K562 (cell line): ENCODE data around the gene HPDL. TPM values are rescaled to one million over a fixed set of nuclear protein-coding genes. Genes with fewer than 3 reads are reported as not detected.

ENCODE experiments used
- ATF4 ChIP-seq: fragments of 450-650 bp; formaldehyde crosslinking; IDR thresholded peaks from 2 replicates; pipeline ENCODE4 v1.4.0; 2022; ENCODE audit warnings: mild to moderate bottlenecking, moderate library complexity
- CEBPB ChIP-seq: fragments of 450-650 bp; IDR thresholded peaks from 2 replicates; pipeline ENCODE4 v1.6.1; 2016; ENCODE audit warnings: missing genetic modification characterization, missing compliant biosample characterization
- DLX4 ChIP-seq: fragments of 250-450 bp; sonication (Bioruptor Pico); IDR thresholded peaks from 2 replicates; pipeline ENCODE4 v1.6.1; 2021; ENCODE audit warnings: mild to moderate bottlenecking
- ELF2 ChIP-seq: fragments of 250-450 bp; sonication (Bioruptor Pico); IDR thresholded peaks from 2 replicates; pipeline ENCODE4 v1.5.0; 2021; ENCODE audit warnings: mild to moderate bottlenecking
- FOXK2 ChIP-seq, 2 experiments: fragments of 450-650 bp; IDR thresholded peaks in 1 of 2; conservative IDR thresholded peaks in 1 of 2; 2 replicates each; pipeline ENCODE4 v1.6.1; 2016; ENCODE audit warnings: low read depth in 2 of 2, mild to moderate bottlenecking in 1 of 2
- FUS ChIP-seq: fragments of 200-400 bp; formaldehyde crosslinking; optimal IDR thresholded peaks from 2 replicates; pipeline ENCODE3; 2017; ENCODE audit warnings: low read depth, low read length
- HOXB6 ChIP-seq: fragments of 250-450 bp; sonication (Bioruptor Pico); IDR thresholded peaks from 2 replicates; pipeline ENCODE4 v1.5.1; 2022; ENCODE audit warnings: mild to moderate bottlenecking, borderline replicate concordance
- ILF3 ChIP-seq: fragments of 450-650 bp; IDR thresholded peaks from 2 replicates; pipeline ENCODE4 v1.6.1; 2018; ENCODE audit warnings: antibody characterized with exemption, mild to moderate bottlenecking, moderate library complexity, borderline replicate concordance
- ILK ChIP-seq: fragments of 450-650 bp; IDR thresholded peaks from 2 replicates; pipeline ENCODE4 v1.6.1; 2016; ENCODE audit warnings: missing genetic modification characterization, low read depth, mild to moderate bottlenecking, missing compliant biosample characterization, moderate library complexity, borderline replicate concordance
- KLF16 ChIP-seq: IDR thresholded peaks from 2 replicates; pipeline ENCODE4 v1.6.1; 2016; ENCODE audit warnings: antibody characterized with exemption
- MAX ChIP-seq: sonication (generic); formaldehyde crosslinking; IDR thresholded peaks from 2 replicates; pipeline ENCODE4 v1.9.0; 2022; ENCODE audit warnings: mild to moderate bottlenecking, missing genetic modification reagents
- MAZ ChIP-seq, 2 experiments: fragments of 450-650 bp in 1 of 2; sonication (generic) in 1 of 2; formaldehyde crosslinking; IDR thresholded peaks in 1 of 2; conservative IDR thresholded peaks in 1 of 2; 2 replicates each; pipeline versions ENCODE4 v1.4.0 to v1.5.0; 2020; ENCODE audit warnings: mild to moderate bottlenecking in 1 of 2, missing genetic modification reagents in 1 of 2
- NCOA2 ChIP-seq, 2 experiments: fragments of 450-650 bp; IDR thresholded peaks; 2 replicates each; pipeline ENCODE4 v1.6.1; 2018; ENCODE audit warnings: mild to moderate bottlenecking in 2 of 2, moderate library complexity in 1 of 2; ENCODE audit not compliant: partially characterized antibody in 2 of 2
- POLR3G ChIP-seq: IDR thresholded peaks from 2 replicates; pipeline ENCODE4 v1.6.1; 2011; ENCODE audit not compliant: insufficient read length, insufficient replicate concordance; ENCODE audit errors: extremely low read depth
- PTTG1 ChIP-seq: fragments of 450-650 bp; IDR thresholded peaks from 2 replicates; pipeline ENCODE4 v1.6.1; 2016; ENCODE audit warnings: low read depth, mild to moderate bottlenecking, missing genetic modification characterization, missing compliant biosample characterization
- SETDB1 ChIP-seq: IDR thresholded peaks from one replicate; pipeline ENCODE4 v1.6.1; 2012; ENCODE audit warnings: low read length, control low read depth, inconsistent platforms
- STAT5A ChIP-seq: IDR thresholded peaks from 2 replicates; pipeline ENCODE4 v1.6.1; 2012; ENCODE audit warnings: low read length, inconsistent platforms, borderline replicate concordance
- SUPT5H ChIP-seq: fragments of 450-650 bp; IDR thresholded peaks from 2 replicates; pipeline ENCODE4 v1.6.1; 2016
- TAF7 ChIP-seq: fragments of 450-650 bp; IDR thresholded peaks from 2 replicates; pipeline ENCODE4 v1.6.1; 2016; ENCODE audit warnings: missing genetic modification characterization, missing compliant biosample characterization
- U2AF1 ChIP-seq: fragments of 200-400 bp; formaldehyde crosslinking; optimal IDR thresholded peaks from 2 replicates; pipeline ENCODE3; 2017; ENCODE audit warnings: mild to moderate bottlenecking, low read depth, low read length, moderate library complexity
- ZNF146 ChIP-seq: IDR thresholded peaks from one replicate; pipeline ENCODE4 v1.6.1; 2018; ENCODE audit warnings: missing compliant biosample characterization; ENCODE audit not compliant: unreplicated experiment
- ZNF232 ChIP-seq: sonication (generic); formaldehyde crosslinking; IDR thresholded peaks from 2 replicates; pipeline ENCODE4 v1.8.0; 2022; ENCODE audit warnings: mild to moderate bottlenecking, missing genetic modification reagents
- ZNF263 ChIP-seq: sonication (generic); formaldehyde crosslinking; IDR thresholded peaks from 2 replicates; pipeline ENCODE4 v1.8.0; 2022; ENCODE audit warnings: mild to moderate bottlenecking, missing genetic modification reagents, borderline replicate concordance
- ZNF277 ChIP-seq: fragments of 250-450 bp; sonication (Bioruptor Pico); IDR thresholded peaks from 2 replicates; pipeline ENCODE4 v1.8.0; 2022; ENCODE audit warnings: inconsistent platforms, mild to moderate bottlenecking, moderate library complexity, borderline replicate concordance
- polyA plus RNA-seq, 8 experiments: library from polyadenylated mRNA; depleted of rRNA in 4 of 8; stranded (reverse) in 5 of 8; unstranded in 3 of 8; fragments of >200 nt; fragmentation: Nextera tagmentation in 2 of 8; fragmentation: Illumina TruSeq in 1 of 8; extraction: Ambion mirVana in 2 of 8; extraction: Trizol in 1 of 8; gene quantifications; 2 replicates each; pipeline versions ENCODE4 v1.2.1 to v1.2.3, GENCODE V29; 2011 to 2014; ENCODE audit warnings: inconsistent platforms in 1 of 8, missing spikeins in 1 of 8
- total RNA-seq, 7 experiments: library from RNA; depleted of rRNA in 6 of 7; stranded (reverse); fragments of >200 nt in 6 of 7; fragmentation: Illumina TruSeq in 2 of 7; extraction: Trizol in 2 of 7; gene quantifications; 2 replicates each; pipeline versions ENCODE4 v1.2.1 to v1.2.3, GENCODE V29; 2011 to 2021; ENCODE audit warnings: low replicate concordance in 1 of 7
- TF ChIP-seq, protein P1 (sequence below): fragments of 250-450 bp; sonication (Bioruptor Pico); IDR thresholded peaks from 2 replicates; pipeline ENCODE4 v1.4.0; 2020

The HPDL gene
- total and polyA plus RNA-seq, 9 of the 15 experiments (the other 6 are each of a cell fraction or from before 2014, with no cell fraction given), result not detected

DNA sequence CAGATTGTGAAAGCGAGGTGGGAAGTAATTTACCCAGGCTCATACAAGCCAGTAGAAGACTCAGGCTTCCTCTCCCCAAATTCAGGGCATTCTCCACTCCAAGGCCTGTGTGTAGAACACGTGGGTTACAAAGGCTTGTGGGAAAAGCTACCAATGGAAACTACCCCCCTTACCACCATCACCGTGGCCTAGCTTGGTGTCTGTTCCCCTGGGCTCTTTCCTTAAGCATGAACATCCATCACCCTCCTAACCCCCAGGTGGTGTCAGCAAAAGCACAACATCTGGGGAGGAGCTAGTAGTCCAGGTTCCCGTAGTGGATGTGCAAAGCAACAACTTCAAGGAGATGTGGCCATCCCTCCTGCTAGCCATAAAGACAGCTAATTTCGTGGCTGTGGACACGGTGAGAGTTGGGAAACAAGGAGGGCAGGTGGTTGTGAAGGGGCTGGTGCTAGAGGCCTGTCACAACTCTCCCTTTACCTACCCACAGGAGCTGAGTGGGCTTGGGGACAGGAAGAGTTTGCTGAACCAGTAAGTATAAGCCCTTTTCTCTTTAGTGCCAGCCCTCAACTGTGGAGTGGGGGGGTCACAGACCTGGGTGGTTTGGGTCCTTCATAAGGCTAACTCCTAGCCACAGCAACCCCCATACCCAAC lies 14.2 kb downstream of the HPDL start (continued):
- 0 out of 2 replicates have a peak, but pooled peaks have one; percentile 13 for TF ChIP-seq ELF2
- TF ChIP-seq TAF7 (tag), result no peak
- TF ChIP-seq ATF4 (CRISPR knock-in tag), result no peak
- no peak for TF ChIP-seq ILF3
- no peak for TF ChIP-seq CEBPB (tag)
- no peak for TF ChIP-seq MAZ (CRISPR knock-in tag; conservative IDR thresholded peaks at IDR 0.05 in 1 of 2, IDR thresholded peaks at IDR 0.05 in 1 of 2)
- TF ChIP-seq ILK (tag), result no peak
- no peak for TF ChIP-seq FUS
- no peak for TF ChIP-seq ZNF232 (CRISPR knock-in tag)
- no peak for TF ChIP-seq ZNF277 (CRISPR knock-in tag)
- no peak for TF ChIP-seq PTTG1 (tag)
- TF ChIP-seq, protein P1, sequence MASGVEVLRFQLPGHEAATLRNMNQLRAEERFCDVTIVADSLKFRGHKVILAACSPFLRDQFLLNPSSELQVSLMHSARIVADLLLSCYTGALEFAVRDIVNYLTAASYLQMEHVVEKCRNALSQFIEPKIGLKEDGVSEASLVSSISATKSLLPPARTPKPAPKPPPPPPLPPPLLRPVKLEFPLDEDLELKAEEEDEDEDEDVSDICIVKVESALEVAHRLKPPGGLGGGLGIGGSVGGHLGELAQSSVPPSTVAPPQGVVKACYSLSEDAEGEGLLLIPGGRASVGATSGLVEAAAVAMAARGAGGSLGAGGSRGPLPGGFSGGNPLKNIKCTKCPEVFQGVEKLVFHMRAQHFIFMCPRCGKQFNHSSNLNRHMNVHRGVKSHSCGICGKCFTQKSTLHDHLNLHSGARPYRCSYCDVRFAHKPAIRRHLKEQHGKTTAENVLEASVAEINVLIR (CRISPR knock-in tag), result no peak
- TF ChIP-seq U2AF1, result no peak
- TF ChIP-seq STAT5A, result no peak
- TF ChIP-seq SETDB1, result no peak
- no peak for TF ChIP-seq ZNF263 (CRISPR knock-in tag)
- no peak for TF ChIP-seq ZNF146 (CRISPR knock-in tag)
- no peak for TF ChIP-seq NCOA2 (IDR thresholded peaks at IDR 0.05; ENCODE audit: partially characterized antibody in 2 of 2)
- no peak for TF ChIP-seq HOXB6
- TF ChIP-seq MAX (CRISPR knock-in tag), result no peak; the same call in none of the 2 replicates
- no peak for TF ChIP-seq DLX4 (CRISPR knock-in tag)
- no peak; the same call in 1 of the 2 replicates for TF ChIP-seq SUPT5H
- 0 out of 4 replicates have a peak, but pooled peaks of 1 of the 2 experiments have one; percentile 22 for TF ChIP-seq FOXK2 (conservative IDR thresholded peaks at IDR 0.05 in 1 of 2, IDR thresholded peaks at IDR 0.05 in 1 of 2; ENCODE audit: low read depth in 2 of 2)
- TF ChIP-seq KLF16, result no peak
- TF ChIP-seq POLR3G, result no peak
